Natural killer cell (primary cell): ENCODE data around the gene WDTC1. TPM values are rescaled to one million over a fixed set of nuclear protein-coding genes. Genes with fewer than 3 reads are reported as not detected.
A peak's percentile ranks its signal among the peaks of the same experiment; 100 is the strongest.

Experiments
- ATAC-seq, 3 donors: fragments of 150-1000 bp in 2 of 3; fragments of 200-7000 bp in 1 of 3; cut with Tn5 transposase; 1 replicate in 1 of 3; 2 replicates in 2 of 3; pipeline ENCODE4 v1.10.0; 2021; ENCODE audit warnings: mild to moderate bottlenecking in 2 of 3, moderate library complexity in 2 of 3
- DNase-seq, 2 donors: peaks; one replicate each; pipeline versions ENCODE4 v3.0.0 to v3.0.0-alpha.2; 2013 to 2021; ENCODE audit warnings: mixed read lengths in 1 of 2
- H3K27ac ChIP-seq: one replicate; pipeline ENCODE4 v1.5.1; 2013; ENCODE audit warnings: mild to moderate bottlenecking, low read length
- H3K27me3 ChIP-seq: one replicate; pipeline ENCODE4 v1.6.1; 2013; ENCODE audit warnings: low read length; ENCODE audit not compliant: control insufficient read depth, insufficient read depth
- H3K36me3 ChIP-seq: one replicate; pipeline ENCODE4 v1.6.1; 2013; ENCODE audit warnings: low read length; ENCODE audit not compliant: control insufficient read depth, insufficient read depth
- H3K4me1 ChIP-seq: one replicate; pipeline ENCODE4 v1.6.1; 2013; ENCODE audit warnings: low read length; ENCODE audit not compliant: control insufficient read depth, insufficient read depth
- H3K4me3 ChIP-seq: one replicate; pipeline ENCODE4 v1.5.1; 2013; ENCODE audit warnings: low read length
- H3K9me3 ChIP-seq: one replicate; pipeline ENCODE4 v1.6.1; 2013; ENCODE audit warnings: low read length; ENCODE audit not compliant: control insufficient read depth, insufficient read depth
- H3K27ac Mint-ChIP-seq, 2 donors: one replicate each; pipeline ENCODE4 v1.8.0; 2022; ENCODE audit warnings: mild to moderate bottlenecking in 2 of 2, mixed read lengths in 2 of 2, moderate library complexity in 1 of 2
- H3K27me3 Mint-ChIP-seq, 2 donors: one replicate each; pipeline ENCODE4 v1.8.0; 2022; ENCODE audit warnings: low read depth in 2 of 2, mixed read lengths in 2 of 2
- H3K36me3 Mint-ChIP-seq: one replicate; pipeline ENCODE4 v1.8.0; 2022; ENCODE audit warnings: mixed read lengths
- H3K4me1 Mint-ChIP-seq, 2 donors: one replicate each; pipeline ENCODE4 v1.8.0; 2022; ENCODE audit warnings: mixed read lengths in 2 of 2
- H3K4me3 Mint-ChIP-seq: one replicate; pipeline ENCODE4 v1.8.0; 2022; ENCODE audit warnings: mild to moderate bottlenecking, moderate library complexity, mixed read lengths
- H3K9me3 Mint-ChIP-seq, 2 donors: one replicate each; pipeline ENCODE4 v1.8.0; 2022; ENCODE audit warnings: mixed read lengths in 2 of 2
- CTCF ChIP-seq: fragments of 200-600 bp; IDR thresholded peaks from one replicate; pipeline ENCODE4 v1.8.0; 2022; ENCODE audit warnings: antibody characterized with exemption
- WGBS: methylation state at CpG from one replicate; pipeline ENCODE4 v1.1.7; 2013; ENCODE audit warnings: missing lambda C conversion rate; ENCODE audit not compliant: insufficient coverage; 5-methylcytosine and 5-hydroxymethylcytosine counted together
- intact Hi-C: fragments of 100-400 bp; cut with micrococcal nuclease; formaldehyde crosslinking; loops from one replicate; pipeline ENCODE4 v1.14.2; 2022
- total RNA-seq, 4 donors: library from RNA; stranded (reverse); fragments of 120-200 nt in 1 of 4; gene quantifications; one replicate each; pipeline versions ENCODE4 v1.2.3 to v1.2.4, GENCODE V29; 2013 to 2022

Gene WDTC1
- total RNA-seq, 3 donors from 2014 or later (not counting 1 experiment from before 2014, with no cell fraction given): 68.9 to 82.0 (median 81.7) TPM

GRCh38 chr1:27321813-27322568 is 87.6 kb downstream of the WDTC1 start, which contains the start of gene TMEM222:
Gene TMEM222, plus strand, starts transcription at chr1:27322163. Its CDS starts 35 bp downstream, at chr1:27322198.
- intact Hi-C loops: loop anchor here (1.0 to 2.0 kb wide), 2 partner anchors 19 to 35 kb away; no protein-coding TSS in a partner anchor
- ATAC-seq (peak; percentile 96 to 99 (median 97)), DNase-seq (peak; percentile 94 to 98)
- no peaks in the 10 kb centered on the region for H3K27me3 ChIP-seq
- peak within 1 kb of the TSS; percentile 86 to 93 for H3K27ac Mint-ChIP-seq
- peaks cover 16% of the 10 kb centered on the region for H3K4me1 ChIP-seq
- peaks cover 22% of the 10 kb centered on the region for H3K36me3 ChIP-seq
- H3K4me3 Mint-ChIP-seq: peak within 1 kb of the TSS; percentile 92
- H3K4me3 ChIP-seq: peak within 1 kb of the TSS; percentile 97
- no peaks in the 10 kb centered on the region for H3K9me3 Mint-ChIP-seq
- peaks cover 0 to 7% of the 10 kb centered on the region in 2 donors for H3K27me3 Mint-ChIP-seq
- no peak for TF ChIP-seq CTCF
- no peaks in the 10 kb centered on the region for H3K36me3 Mint-ChIP-seq
- H3K27ac ChIP-seq: peak within 1 kb of the TSS; percentile 89
- peaks cover 33 to 48% of the 10 kb centered on the region in 2 donors for H3K4me1 Mint-ChIP-seq
- WGBS: under 1% methylated on average over 67 of the region's 67 CpGs
- H3K9me3 ChIP-seq: no peaks in the 10 kb centered on the region

GRCh38 chr1:27322569-27323240 is 88.3 kb downstream of the WDTC1 start:
- Mint-ChIP-seq H3K36me3 (no peaks in the 10 kb centered on the region), H3K9me3 (no peaks in the 10 kb centered on the region), H3K27ac (peak overlapping the region; percentile 86 to 93), H3K27me3 (peaks cover 0 to 7% of the 10 kb centered on the region in 2 donors), H3K4me3 (peak overlapping the region; percentile 92), H3K4me1 (peaks cover 34 to 49% of the 10 kb centered on the region in 2 donors)
- Histone ChIP-seq H3K36me3 (peaks cover 24% of the 10 kb centered on the region), H3K9me3 (no peaks in the 10 kb centered on the region), H3K27ac (peak overlapping the region; percentile 89), H3K4me3 (peak overlapping the region; percentile 97), H3K27me3 (no peaks in the 10 kb centered on the region), H3K4me1 (peaks cover 16% of the 10 kb centered on the region)
- WGBS: 0% methylated on average over 6 of the region's 10 CpGs
- DNase-seq (no peak), ATAC-seq (no peak)
- no peak for TF ChIP-seq CTCF
- intact Hi-C loops: loop anchor here (1.0 to 2.0 kb wide), 2 partner anchors 19 to 34 kb away; no protein-coding TSS in a partner anchor

GRCh38 chr1:27325286-27325685 is 90.9 kb downstream of the WDTC1 start:
- DNase-seq: no peak
- H3K27me3 ChIP-seq: no peaks in the 10 kb centered on the region
- H3K36me3 Mint-ChIP-seq: no peaks in the 10 kb centered on the region
- H3K4me3 Mint-ChIP-seq: no peak overlapping the region
- H3K9me3 ChIP-seq: no peaks in the 10 kb centered on the region
- H3K4me1 ChIP-seq: peaks cover 16% of the 10 kb centered on the region
- 97% methylated on average over 15 of the region's 15 CpGs for WGBS
- TF ChIP-seq CTCF: no peak
- no peaks in the 10 kb centered on the region for H3K27me3 Mint-ChIP-seq
- H3K4me1 Mint-ChIP-seq: peaks cover 51 to 66% of the 10 kb centered on the region in 2 donors
- H3K27ac Mint-ChIP-seq: no peak overlapping the region
- H3K27ac ChIP-seq: no peak overlapping the region
- no peaks in the 10 kb centered on the region for H3K9me3 Mint-ChIP-seq
- no peak overlapping the region for H3K4me3 ChIP-seq
- intact Hi-C loops: no loop called here
- peaks cover 33% of the 10 kb centered on the region for H3K36me3 ChIP-seq
- no peak for ATAC-seq
